Astrocyte of the spinal cord (primary cell): Measurements from ENCODE around the gene TUBA1C.

Experiments
- DNase-seq: peaks from one replicate; pipeline ENCODE4 v3.0.0; 2011; ENCODE audit warnings: low read depth, low spot score
- H3K4me3 ChIP-seq: 2 replicates; pipeline ENCODE4 v1.5.1; 2011; ENCODE audit warnings: low read depth, mild to moderate bottlenecking, low read length, moderate library complexity
- in situ Hi-C: cut with HindIII; loops from 2 replicates; pipeline ENCODE4 v1.10.0; 2017; ENCODE audit warnings: low sequenced_read_pairs
- TF ChIP-seq, protein P1 (sequence below): IDR thresholded peaks from 2 replicates; pipeline ENCODE4 v1.5.1; 2012; ENCODE audit warnings: low read depth, mild to moderate bottlenecking, low read length, inconsistent platforms

Gene TUBA1C

DNA sequence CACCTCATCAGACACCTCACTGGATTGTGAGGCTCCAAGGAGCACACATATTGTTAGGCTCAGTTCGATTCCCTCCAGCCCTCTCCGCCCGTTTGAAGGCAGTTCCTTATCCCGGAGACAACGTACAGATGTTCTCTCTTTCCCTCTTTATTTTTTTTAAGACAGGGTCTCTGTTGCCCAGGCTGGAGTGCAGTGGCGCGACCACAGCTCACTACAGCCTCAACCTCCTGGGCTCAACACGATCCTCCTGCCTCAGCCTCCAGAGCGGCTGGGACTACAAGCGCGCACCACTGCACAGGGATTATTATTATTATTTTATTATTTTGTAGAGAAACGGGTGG is 57.5 kb downstream of the TUBA1C start:
- no peak for DNase-seq
- H3K4me3 ChIP-seq, result peak overlapping the region; percentile 77
- in situ Hi-C loops, result no loop called here
- TF ChIP-seq, protein P1, sequence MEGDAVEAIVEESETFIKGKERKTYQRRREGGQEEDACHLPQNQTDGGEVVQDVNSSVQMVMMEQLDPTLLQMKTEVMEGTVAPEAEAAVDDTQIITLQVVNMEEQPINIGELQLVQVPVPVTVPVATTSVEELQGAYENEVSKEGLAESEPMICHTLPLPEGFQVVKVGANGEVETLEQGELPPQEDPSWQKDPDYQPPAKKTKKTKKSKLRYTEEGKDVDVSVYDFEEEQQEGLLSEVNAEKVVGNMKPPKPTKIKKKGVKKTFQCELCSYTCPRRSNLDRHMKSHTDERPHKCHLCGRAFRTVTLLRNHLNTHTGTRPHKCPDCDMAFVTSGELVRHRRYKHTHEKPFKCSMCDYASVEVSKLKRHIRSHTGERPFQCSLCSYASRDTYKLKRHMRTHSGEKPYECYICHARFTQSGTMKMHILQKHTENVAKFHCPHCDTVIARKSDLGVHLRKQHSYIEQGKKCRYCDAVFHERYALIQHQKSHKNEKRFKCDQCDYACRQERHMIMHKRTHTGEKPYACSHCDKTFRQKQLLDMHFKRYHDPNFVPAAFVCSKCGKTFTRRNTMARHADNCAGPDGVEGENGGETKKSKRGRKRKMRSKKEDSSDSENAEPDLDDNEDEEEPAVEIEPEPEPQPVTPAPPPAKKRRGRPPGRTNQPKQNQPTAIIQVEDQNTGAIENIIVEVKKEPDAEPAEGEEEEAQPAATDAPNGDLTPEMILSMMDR, result no peak

DNA sequence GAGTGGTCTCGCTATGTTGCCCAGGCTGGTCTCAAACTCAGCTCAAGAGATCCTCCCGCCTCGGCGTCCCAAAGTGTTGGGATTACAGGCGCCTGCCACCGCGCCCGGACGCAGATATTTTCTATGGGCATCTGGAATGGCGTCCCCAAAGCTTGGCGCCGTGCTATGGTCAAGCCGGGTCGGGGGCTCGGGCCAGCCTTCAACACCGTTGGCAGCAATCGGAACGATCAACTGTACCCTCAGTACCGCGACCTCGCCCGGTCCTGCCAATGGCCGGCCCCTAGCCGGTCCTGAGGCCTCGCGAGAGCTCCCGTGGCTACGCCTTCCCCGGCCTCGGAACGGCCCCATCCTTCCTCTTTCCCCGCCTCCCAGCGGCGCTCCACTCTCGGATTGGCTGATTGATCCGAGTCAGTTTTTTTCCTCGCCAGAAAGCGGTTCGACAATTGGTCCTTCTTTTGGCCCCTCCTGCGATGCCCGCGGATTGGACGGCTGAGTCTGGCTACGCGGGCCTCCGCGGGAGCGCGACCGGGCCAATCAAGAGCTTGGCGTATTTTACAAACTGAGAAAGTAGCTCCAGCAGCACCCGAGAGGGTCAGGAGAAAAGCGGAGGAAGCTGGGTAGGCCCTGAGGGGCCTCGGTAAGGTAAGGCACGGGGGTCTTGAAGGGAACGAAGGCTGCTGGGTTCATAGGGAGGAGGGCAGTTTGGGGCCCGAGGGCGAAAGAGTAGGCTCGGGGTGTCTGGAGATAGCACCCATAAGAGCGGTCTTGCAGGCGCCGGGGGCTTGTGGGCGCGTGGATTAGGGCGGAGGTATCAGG is 58.0 kb downstream of the TUBA1C start, which contains the start of gene TROAP:
TSS of gene TROAP (plus strand) at position 548 of the 816 bp plus-strand sequence. CDS start 354 bp downstream, outside the sequence.
- TF ChIP-seq, protein P1, result no peak
- peak; percentile 99 for DNase-seq
- peak within 1 kb of the TSS; percentile 77 for H3K4me3 ChIP-seq
- in situ Hi-C loops, result no loop called here

DNA sequence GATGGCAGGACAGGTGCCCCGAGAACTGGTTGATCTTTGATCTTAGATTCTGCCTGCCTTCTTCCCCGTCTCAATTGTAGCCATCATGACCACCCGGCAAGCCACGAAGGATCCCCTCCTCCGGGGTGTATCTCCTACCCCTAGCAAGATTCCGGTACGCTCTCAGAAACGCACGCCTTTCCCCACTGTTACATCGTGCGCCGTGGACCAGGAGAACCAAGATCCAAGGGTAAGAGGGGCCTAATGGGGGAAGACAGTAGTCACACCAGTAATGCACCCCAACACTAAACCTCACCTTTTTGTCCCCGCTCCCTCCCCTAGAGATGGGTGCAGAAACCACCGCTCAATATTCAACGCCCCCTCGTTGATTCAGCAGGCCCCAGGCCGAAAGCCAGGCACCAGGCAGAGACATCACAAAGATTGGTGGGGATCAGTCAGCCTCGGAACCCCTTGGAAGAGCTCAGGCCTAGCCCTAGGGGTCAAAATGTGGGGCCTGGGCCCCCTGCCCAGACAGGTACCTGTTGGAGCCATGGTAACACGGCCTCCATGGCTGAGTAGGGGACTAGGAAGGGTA is 58.7 kb downstream of the TUBA1C start:
- H3K4me3 ChIP-seq, result peak overlapping the region; percentile 77
- DNase-seq, result no peak
- in situ Hi-C loops, result no loop called here
- TF ChIP-seq, protein P1, result no peak
